ENCODE measurements around the gene LYPD1.
"Not testable (repeated sequence)": the region's sequence is repeated elsewhere in the genome, so short reads cannot be mapped to it uniquely, and the experiment has no call there.

The LYPD1 gene

GRCh38 chr2:132669908-132670495 is at the start of gene LYPD1:
TSS of gene LYPD1 (minus strand) at chr2:132670205. CDS start at chr2:132669932, 273 bp downstream.
- DNase-seq = peak in 9 of 10 donors; percentile 18 to 86 (median 34)
- intact Hi-C loops (cut with DNase I) = loop anchor here (10.0 kb wide), 1 partner anchor 895 kb away; the partner anchor contains the start of gene NCKAP5

GRCh38 chr2:132719480-132719879 is 49.5 kb upstream of the LYPD1 start:
- intact Hi-C loops (cut with DNase I) = no loop called here
- DNase-seq = peak in 1 of 10 donors; percentile 75

GRCh38 chr2:132716954-132717353 is 46.9 kb upstream of the LYPD1 start:
- intact Hi-C loops (cut with DNase I) = no loop called here
- DNase-seq = no peak

GRCh38 chr2:132715386-132716351 is 45.7 kb upstream of the LYPD1 start:
- intact Hi-C loops (cut with DNase I) = no loop called here
- DNase-seq = no peak

GRCh38 chr2:132703396-132703795 is 33.4 kb upstream of the LYPD1 start:
- intact Hi-C loops (cut with DNase I) = no loop called here
- DNase-seq = no peak

GRCh38 chr2:132701810-132702209 is 31.8 kb upstream of the LYPD1 start:
- DNase-seq = no peak
- intact Hi-C loops (cut with DNase I) = no loop called here

GRCh38 chr2:132699802-132700201 is 29.8 kb upstream of the LYPD1 start:
- intact Hi-C loops (cut with DNase I) = not testable (repeated sequence)

GRCh38 chr2:132698347-132698746 is 28.3 kb upstream of the LYPD1 start:
- DNase-seq; intact Hi-C loops (cut with DNase I): not testable (repeated sequence)

More at GRCh38 chr2:132699802-132700201, 29.8 kb upstream of the LYPD1 start:
- not testable (repeated sequence) for DNase-seq

- DNase-seq = no peak
- intact Hi-C loops (cut with DNase I) = no loop called here
Measured at GRCh38 chr2:132697556-132698205, 27.7 kb upstream of the LYPD1 start.

- no peak for DNase-seq
- intact Hi-C loops (cut with DNase I) = no loop called here
Measured at GRCh38 chr2:132692816-132693215, 22.8 kb upstream of the LYPD1 start.

- intact Hi-C loops (cut with DNase I) = no loop called here
- DNase-seq = no peak
Measured at GRCh38 chr2:132691556-132691955, 21.6 kb upstream of the LYPD1 start.

- no peak for DNase-seq
- intact Hi-C loops (cut with DNase I) = no loop called here
Measured at GRCh38 chr2:132690664-132691303, 20.8 kb upstream of the LYPD1 start.

GRCh38 chr2:132681766-132682165 is 11.8 kb upstream of the LYPD1 start:
- DNase-seq = no peak
- intact Hi-C loops (cut with DNase I) = no loop called here

GRCh38 chr2:132680544-132680943 is 10.5 kb upstream of the LYPD1 start:
- intact Hi-C loops (cut with DNase I) = no loop called here
- no peak for DNase-seq

- no peak for DNase-seq
- intact Hi-C loops (cut with DNase I) = loop anchor here (5.0 to 10.0 kb wide), 2 partner anchors 494 to 886 kb away; partner anchors contain the start of gene NCKAP5
Measured at GRCh38 chr2:132678483-132678882, 8.5 kb upstream of the LYPD1 start.

GRCh38 chr2:132677661-132678060 is 7.7 kb upstream of the LYPD1 start:
- intact Hi-C loops (cut with DNase I) = loop anchor here (5.0 to 10.0 kb wide), 2 partner anchors 495 to 887 kb away; partner anchors contain the start of gene NCKAP5
- no peak for DNase-seq

- no peak for DNase-seq
- intact Hi-C loops (cut with DNase I) = loop anchor here (5.0 to 10.0 kb wide), 2 partner anchors 495 to 888 kb away; partner anchors contain the start of gene NCKAP5
Measured at GRCh38 chr2:132676999-132677398, 7.0 kb upstream of the LYPD1 start.

- intact Hi-C loops (cut with DNase I) = loop anchor here (10.0 kb wide), 1 partner anchor 894 kb away; the partner anchor contains the start of gene NCKAP5
- peak in 4 of 10 donors; percentile 14 to 77 (median 26) for DNase-seq
Measured at GRCh38 chr2:132671151-132671835, 1.3 kb upstream of the LYPD1 start.

GRCh38 chr2:132670496-132671150 is 618 bp upstream of the LYPD1 start:
- intact Hi-C loops (cut with DNase I) = loop anchor here (10.0 kb wide), 1 partner anchor 894 kb away; the partner anchor contains the start of gene NCKAP5
- DNase-seq = peak in 9 of 10 donors; percentile 18 to 90 (median 45)
